Liver (tissue), 9 donors: ENCODE results near the gene TMEM263. TPM values are rescaled to one million over a fixed set of nuclear protein-coding genes. Genes with fewer than 3 reads are reported as not detected.

Source experiments
- DNase-seq: peaks from one replicate; pipeline ENCODE4 v3.0.0-alpha.2; 2017; ENCODE audit warnings: low spot score
- H3K27ac ChIP-seq, 2 donors: one replicate each; pipeline ENCODE4 v1.7.0; 2013; ENCODE audit warnings: inconsistent platforms in 2 of 2, low read length in 2 of 2, control low read depth in 1 of 2, low read depth in 1 of 2, mild to moderate bottlenecking in 1 of 2
- H3K27me3 ChIP-seq, 4 donors: one replicate each; pipeline versions ENCODE4 v1.6.1 to v1.7.0; 2013; ENCODE audit warnings: low read length in 3 of 4, inconsistent platforms in 1 of 4, mild to moderate bottlenecking in 1 of 4, moderate library complexity in 1 of 4; ENCODE audit not compliant: control insufficient read depth in 4 of 4, insufficient read depth in 4 of 4
- H3K36me3 ChIP-seq, 4 donors: one replicate each; pipeline versions ENCODE4 v1.6.1 to v1.7.0; 2013; ENCODE audit warnings: low read length in 3 of 4, mild to moderate bottlenecking in 3 of 4, low read depth in 1 of 4, moderate library complexity in 1 of 4; ENCODE audit not compliant: control insufficient read depth in 4 of 4, insufficient read depth in 3 of 4
- H3K4me1 ChIP-seq, 4 donors: one replicate each; pipeline versions ENCODE4 v1.6.1 to v1.7.0; 2013; ENCODE audit warnings: low read length in 3 of 4, mild to moderate bottlenecking in 3 of 4, moderate library complexity in 1 of 4; ENCODE audit not compliant: control insufficient read depth in 4 of 4, insufficient read depth in 4 of 4
- H3K4me3 ChIP-seq, 3 donors: one replicate each; pipeline versions ENCODE4 v1.6.1 to v1.7.0; 2013; ENCODE audit warnings: low read length in 3 of 3, control low read depth in 1 of 3, low read depth in 1 of 3, mild to moderate bottlenecking in 1 of 3
- H3K9ac ChIP-seq, 2 donors: one replicate each; pipeline ENCODE4 v1.7.0; 2013; ENCODE audit warnings: low read length in 2 of 2, mild to moderate bottlenecking in 2 of 2, moderate library complexity in 2 of 2, control low read depth in 1 of 2, low read depth in 1 of 2
- H3K9me3 ChIP-seq, 4 donors: one replicate each; pipeline versions ENCODE4 v1.6.1 to v1.7.0; 2013; ENCODE audit warnings: low read length in 3 of 4; ENCODE audit not compliant: control insufficient read depth in 4 of 4
- EGR1 ChIP-seq, 2 donors: IDR thresholded peaks; 2 replicates each; pipeline ENCODE4 v1.6.1; 2016 to 2018; ENCODE audit warnings: antibody characterized with exemption in 2 of 2, low read depth in 2 of 2
- FOXA1 ChIP-seq: IDR thresholded peaks from 2 replicates; pipeline ENCODE4 v1.6.1; 2016; ENCODE audit warnings: antibody characterized with exemption
- FOXA2 ChIP-seq: IDR thresholded peaks from 2 replicates; pipeline ENCODE4 v1.6.1; 2016; ENCODE audit warnings: antibody characterized with exemption
- GABPA ChIP-seq, 2 donors: IDR thresholded peaks in 1 of 2; conservative IDR thresholded peaks in 1 of 2; 2 replicates each; pipeline ENCODE4 v1.6.1; 2016; ENCODE audit warnings: antibody characterized with exemption in 2 of 2, mild to moderate bottlenecking in 1 of 2, moderate library complexity in 1 of 2
- HNF4A ChIP-seq, 2 donors: conservative IDR thresholded peaks; 2 replicates each; pipeline ENCODE4 v1.6.1; 2016; ENCODE audit warnings: antibody characterized with exemption in 2 of 2, mild to moderate bottlenecking in 2 of 2
- HNF4G ChIP-seq: IDR thresholded peaks from 2 replicates; pipeline ENCODE4 v1.6.1; 2016; ENCODE audit warnings: antibody characterized with exemption
- JUND ChIP-seq, 2 donors: IDR thresholded peaks; 2 replicates each; pipeline ENCODE4 v1.6.1; 2016; ENCODE audit warnings: antibody characterized with exemption in 2 of 2
- NR2F2 ChIP-seq: IDR thresholded peaks from 2 replicates; pipeline ENCODE4 v1.6.1; 2016; ENCODE audit warnings: antibody characterized with exemption
- RAD21 ChIP-seq, 2 donors: IDR thresholded peaks; 2 replicates each; pipeline ENCODE4 v1.6.1; 2016; ENCODE audit warnings: antibody characterized with exemption in 2 of 2, mild to moderate bottlenecking in 2 of 2
- RXRA ChIP-seq, 2 donors: IDR thresholded peaks; 2 replicates each; pipeline ENCODE4 v1.6.1; 2017 to 2018; ENCODE audit warnings: antibody characterized with exemption in 2 of 2, mild to moderate bottlenecking in 1 of 2
- SP1 ChIP-seq: IDR thresholded peaks from 2 replicates; pipeline ENCODE4 v1.6.1; 2018; ENCODE audit warnings: antibody characterized with exemption, mild to moderate bottlenecking
- TAF1 ChIP-seq: conservative IDR thresholded peaks from 2 replicates; pipeline ENCODE4 v1.6.1; 2016; ENCODE audit warnings: antibody characterized with exemption, mild to moderate bottlenecking
- YY1 ChIP-seq: IDR thresholded peaks from 2 replicates; pipeline ENCODE4 v1.6.1; 2016; ENCODE audit warnings: antibody characterized with exemption, mild to moderate bottlenecking
- WGBS: extraction: QIAGEN DNeasy Blood & Tissue Kit; methylation state at CpG from one replicate; pipeline ENCODE4 v1.1.7; 2013; 5-methylcytosine and 5-hydroxymethylcytosine counted together
- polyA plus RNA-seq, 2 donors: library from polyadenylated mRNA; stranded (reverse) in 1 of 2; unstranded in 1 of 2; fragments of 200-250 nt in 1 of 2; fragments of >200 nt in 1 of 2; fragmentation: Nextera tagmentation in 1 of 2; extraction: Ambion mirVana in 1 of 2; gene quantifications; one replicate each; pipeline versions ENCODE4 v1.2.1 to v1.2.3, GENCODE V29; 2013 to 2015
- total RNA-seq, 2 donors: library from RNA; depleted of rRNA; stranded (reverse); fragments of >200 nt; gene quantifications; one replicate each; pipeline ENCODE4 v1.2.3, GENCODE V29; 2014
- TF ChIP-seq, protein P1 (sequence below): IDR thresholded peaks from 2 replicates; pipeline ENCODE4 v1.6.1; 2016; ENCODE audit warnings: antibody characterized with exemption
- TF ChIP-seq, protein P2 (sequence below): IDR thresholded peaks from 2 replicates; pipeline ENCODE4 v1.6.1; 2016; ENCODE audit warnings: antibody characterized with exemption
- TF ChIP-seq, protein P3 (sequence below): fragments of 150-350 bp; IDR thresholded peaks from 2 replicates; pipeline ENCODE4 v1.5.1; 2017; ENCODE audit warnings: improper control_type of control experiment, low read depth, low read length; ENCODE audit not compliant: missing input control
- TF ChIP-seq, protein P4 (sequence below): IDR thresholded peaks from 2 replicates; pipeline ENCODE4 v1.6.1; 2016; ENCODE audit warnings: antibody characterized with exemption, mild to moderate bottlenecking
- TF ChIP-seq, protein P5 (sequence below): IDR thresholded peaks from 2 replicates; pipeline ENCODE4 v1.6.1; 2016; ENCODE audit warnings: antibody characterized with exemption
- donor health status: healthy.
- donor health status: healthy.
- donor health status: healthy.
- donor health status: healthy.
- donor health status: healthy.

TMEM263 gene
- total and polyA plus RNA-seq, 4 donors, result 21.4 to 38.0 (median 21.9) TPM

DNA sequence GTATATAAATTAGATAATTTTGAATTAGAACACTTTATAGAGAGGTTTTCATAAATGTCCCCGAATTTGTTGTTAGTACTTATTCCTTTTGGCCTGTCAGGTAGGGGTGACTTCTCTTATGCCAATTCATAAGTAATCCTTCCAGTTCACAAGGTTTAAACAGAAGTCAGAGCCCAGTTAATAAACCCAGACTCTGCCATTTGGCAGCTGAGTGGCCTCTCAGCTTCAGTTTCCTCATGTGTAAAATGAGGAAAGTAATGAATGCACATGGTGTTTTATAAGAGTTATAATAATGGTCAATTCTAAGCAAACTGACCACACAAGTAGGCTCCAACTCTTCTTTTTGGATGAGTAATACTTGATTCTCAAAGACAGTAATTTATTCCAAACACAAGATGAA, 21.0 kb downstream of the TMEM263 start:
- Histone ChIP-seq H3K36me3 (no peaks in the 10 kb centered on the region), H3K9ac (peak overlapping the region in 1 of 2 donors; percentile 32), H3K9me3 (no peaks in the 10 kb centered on the region), H3K4me3 (no peak overlapping the region), H3K27me3 (no peaks in the 10 kb centered on the region), H3K27ac (peak overlapping the region; percentile 77 to 79), H3K4me1 (peaks cover 18 to 52% (median 28%) of the 10 kb centered on the region in 4 donors)
- WGBS, result 32% methylated on average over 1 of the region's 1 CpG
- DNase-seq, result no peak
- TF ChIP-seq, protein P1, sequence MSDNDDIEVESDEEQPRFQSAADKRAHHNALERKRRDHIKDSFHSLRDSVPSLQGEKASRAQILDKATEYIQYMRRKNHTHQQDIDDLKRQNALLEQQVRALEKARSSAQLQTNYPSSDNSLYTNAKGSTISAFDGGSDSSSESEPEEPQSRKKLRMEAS, result no peak
- TF ChIP-seq GABPA (IDR thresholded peaks at IDR 0.05 in 1 of 2, conservative IDR thresholded peaks at IDR 0.05 in 1 of 2), result no peak
- TF ChIP-seq JUND (IDR thresholded peaks at IDR 0.05), result no peak
- TF ChIP-seq HNF4A (conservative IDR thresholded peaks at IDR 0.05), result no peak
- TF ChIP-seq, protein P2, sequence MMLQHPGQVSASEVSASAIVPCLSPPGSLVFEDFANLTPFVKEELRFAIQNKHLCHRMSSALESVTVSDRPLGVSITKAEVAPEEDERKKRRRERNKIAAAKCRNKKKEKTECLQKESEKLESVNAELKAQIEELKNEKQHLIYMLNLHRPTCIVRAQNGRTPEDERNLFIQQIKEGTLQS, result no peak
- no peak for TF ChIP-seq FOXA1
- no peak for TF ChIP-seq RXRA (IDR thresholded peaks at IDR 0.05)
- TF ChIP-seq, protein P3, sequence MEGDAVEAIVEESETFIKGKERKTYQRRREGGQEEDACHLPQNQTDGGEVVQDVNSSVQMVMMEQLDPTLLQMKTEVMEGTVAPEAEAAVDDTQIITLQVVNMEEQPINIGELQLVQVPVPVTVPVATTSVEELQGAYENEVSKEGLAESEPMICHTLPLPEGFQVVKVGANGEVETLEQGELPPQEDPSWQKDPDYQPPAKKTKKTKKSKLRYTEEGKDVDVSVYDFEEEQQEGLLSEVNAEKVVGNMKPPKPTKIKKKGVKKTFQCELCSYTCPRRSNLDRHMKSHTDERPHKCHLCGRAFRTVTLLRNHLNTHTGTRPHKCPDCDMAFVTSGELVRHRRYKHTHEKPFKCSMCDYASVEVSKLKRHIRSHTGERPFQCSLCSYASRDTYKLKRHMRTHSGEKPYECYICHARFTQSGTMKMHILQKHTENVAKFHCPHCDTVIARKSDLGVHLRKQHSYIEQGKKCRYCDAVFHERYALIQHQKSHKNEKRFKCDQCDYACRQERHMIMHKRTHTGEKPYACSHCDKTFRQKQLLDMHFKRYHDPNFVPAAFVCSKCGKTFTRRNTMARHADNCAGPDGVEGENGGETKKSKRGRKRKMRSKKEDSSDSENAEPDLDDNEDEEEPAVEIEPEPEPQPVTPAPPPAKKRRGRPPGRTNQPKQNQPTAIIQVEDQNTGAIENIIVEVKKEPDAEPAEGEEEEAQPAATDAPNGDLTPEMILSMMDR, result no peak
- TF ChIP-seq NR2F2, result no peak
- TF ChIP-seq TAF1, result no peak
- TF ChIP-seq YY1, result no peak
- TF ChIP-seq HNF4G, result no peak
- no peak for TF ChIP-seq RAD21 (IDR thresholded peaks at IDR 0.05)
- TF ChIP-seq SP1, result no peak

DNA sequence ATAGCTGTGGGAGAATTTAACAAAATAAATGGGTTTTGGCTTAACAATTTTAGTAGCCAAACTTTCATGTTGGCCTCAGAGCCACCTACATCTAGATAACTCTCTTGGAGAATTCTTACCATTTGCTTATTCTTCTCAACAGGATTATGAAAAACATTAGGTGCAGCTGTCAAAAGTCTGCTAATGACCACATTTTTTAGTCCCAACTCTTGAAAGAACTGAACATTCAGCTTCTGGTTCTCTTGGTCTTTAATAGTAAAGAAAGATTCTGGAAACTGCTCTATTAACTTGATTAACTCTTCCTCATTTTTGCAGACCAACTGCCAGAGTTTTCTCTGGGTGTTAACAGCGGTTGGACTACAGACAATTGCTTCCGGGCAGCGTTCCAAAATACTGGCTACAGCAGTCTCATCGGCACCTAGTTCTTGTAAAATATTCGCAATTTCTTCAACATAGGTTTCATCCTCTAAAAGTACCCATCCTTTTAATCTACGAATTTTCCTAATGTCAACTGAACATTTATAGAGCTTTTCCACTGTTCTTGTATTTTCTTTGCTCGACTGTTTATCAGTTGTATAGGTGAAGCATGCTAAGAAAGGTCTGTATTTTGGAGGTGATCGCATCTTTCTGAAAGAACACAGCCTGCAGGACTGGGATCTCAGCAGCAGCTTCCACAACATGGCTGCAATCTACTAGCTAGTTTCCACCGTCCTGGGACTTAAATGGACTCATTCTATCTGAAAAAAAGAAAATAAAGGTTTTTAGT, 22.5 kb downstream of the TMEM263 start:
- 36% methylated on average over 9 of the region's 9 CpGs for WGBS
- peaks cover 0 to 3% (median 0%) of the 10 kb centered on the region in 4 donors for H3K36me3 ChIP-seq
- H3K27ac ChIP-seq, result peak overlapping the region; percentile 11 to 46
- no peaks in the 10 kb centered on the region for H3K9me3 ChIP-seq
- no peak overlapping the region for H3K9ac ChIP-seq
- H3K27me3 ChIP-seq, result no peaks in the 10 kb centered on the region
- H3K4me3 ChIP-seq, result no peak overlapping the region
- H3K4me1 ChIP-seq, result peaks cover 20 to 52% (median 28%) of the 10 kb centered on the region in 4 donors
- TF ChIP-seq SP1 (no peak), GABPA (IDR thresholded peaks at IDR 0.05 in 1 of 2, conservative IDR thresholded peaks at IDR 0.05 in 1 of 2) (no peak), NR2F2 (no peak), JUND (IDR thresholded peaks at IDR 0.05) (no peak), TAF1 (no peak), FOXA1 (no peak), HNF4G (no peak), RXRA (IDR thresholded peaks at IDR 0.05) (no peak), YY1 (no peak), FOXA2 (no peak), RAD21 (IDR thresholded peaks at IDR 0.05) (no peak), EGR1 (IDR thresholded peaks at IDR 0.05; ENCODE audit: low read depth in 2 of 2) (no peak), HNF4A (conservative IDR thresholded peaks at IDR 0.05) (no peak)
- TF ChIP-seq, protein P4, sequence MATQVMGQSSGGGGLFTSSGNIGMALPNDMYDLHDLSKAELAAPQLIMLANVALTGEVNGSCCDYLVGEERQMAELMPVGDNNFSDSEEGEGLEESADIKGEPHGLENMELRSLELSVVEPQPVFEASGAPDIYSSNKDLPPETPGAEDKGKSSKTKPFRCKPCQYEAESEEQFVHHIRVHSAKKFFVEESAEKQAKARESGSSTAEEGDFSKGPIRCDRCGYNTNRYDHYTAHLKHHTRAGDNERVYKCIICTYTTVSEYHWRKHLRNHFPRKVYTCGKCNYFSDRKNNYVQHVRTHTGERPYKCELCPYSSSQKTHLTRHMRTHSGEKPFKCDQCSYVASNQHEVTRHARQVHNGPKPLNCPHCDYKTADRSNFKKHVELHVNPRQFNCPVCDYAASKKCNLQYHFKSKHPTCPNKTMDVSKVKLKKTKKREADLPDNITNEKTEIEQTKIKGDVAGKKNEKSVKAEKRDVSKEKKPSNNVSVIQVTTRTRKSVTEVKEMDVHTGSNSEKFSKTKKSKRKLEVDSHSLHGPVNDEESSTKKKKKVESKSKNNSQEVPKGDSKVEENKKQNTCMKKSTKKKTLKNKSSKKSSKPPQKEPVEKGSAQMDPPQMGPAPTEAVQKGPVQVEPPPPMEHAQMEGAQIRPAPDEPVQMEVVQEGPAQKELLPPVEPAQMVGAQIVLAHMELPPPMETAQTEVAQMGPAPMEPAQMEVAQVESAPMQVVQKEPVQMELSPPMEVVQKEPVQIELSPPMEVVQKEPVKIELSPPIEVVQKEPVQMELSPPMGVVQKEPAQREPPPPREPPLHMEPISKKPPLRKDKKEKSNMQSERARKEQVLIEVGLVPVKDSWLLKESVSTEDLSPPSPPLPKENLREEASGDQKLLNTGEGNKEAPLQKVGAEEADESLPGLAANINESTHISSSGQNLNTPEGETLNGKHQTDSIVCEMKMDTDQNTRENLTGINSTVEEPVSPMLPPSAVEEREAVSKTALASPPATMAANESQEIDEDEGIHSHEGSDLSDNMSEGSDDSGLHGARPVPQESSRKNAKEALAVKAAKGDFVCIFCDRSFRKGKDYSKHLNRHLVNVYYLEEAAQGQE, result no peak
- TF ChIP-seq, protein P5, sequence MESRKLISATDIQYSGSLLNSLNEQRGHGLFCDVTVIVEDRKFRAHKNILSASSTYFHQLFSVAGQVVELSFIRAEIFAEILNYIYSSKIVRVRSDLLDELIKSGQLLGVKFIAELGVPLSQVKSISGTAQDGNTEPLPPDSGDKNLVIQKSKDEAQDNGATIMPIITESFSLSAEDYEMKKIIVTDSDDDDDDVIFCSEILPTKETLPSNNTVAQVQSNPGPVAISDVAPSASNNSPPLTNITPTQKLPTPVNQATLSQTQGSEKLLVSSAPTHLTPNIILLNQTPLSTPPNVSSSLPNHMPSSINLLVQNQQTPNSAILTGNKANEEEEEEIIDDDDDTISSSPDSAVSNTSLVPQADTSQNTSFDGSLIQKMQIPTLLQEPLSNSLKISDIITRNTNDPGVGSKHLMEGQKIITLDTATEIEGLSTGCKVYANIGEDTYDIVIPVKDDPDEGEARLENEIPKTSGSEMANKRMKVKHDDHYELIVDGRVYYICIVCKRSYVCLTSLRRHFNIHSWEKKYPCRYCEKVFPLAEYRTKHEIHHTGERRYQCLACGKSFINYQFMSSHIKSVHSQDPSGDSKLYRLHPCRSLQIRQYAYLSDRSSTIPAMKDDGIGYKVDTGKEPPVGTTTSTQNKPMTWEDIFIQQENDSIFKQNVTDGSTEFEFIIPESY, result no peak
- TF ChIP-seq, protein P3, result no peak
- TF ChIP-seq, protein P2, result no peak
- TF ChIP-seq, protein P1, result no peak
- no peak for DNase-seq
